Effector CD8-positive, alpha-beta T cell (primary cell): ENCODE measurements around the gene SRSF2.
A peak's percentile ranks its signal among the peaks of the same experiment; 100 is the strongest.
"Not testable (repeated sequence)": the region's sequence is repeated elsewhere in the genome, so short reads cannot be mapped to it uniquely, and the experiment has no call there.

ENCODE experiments used
- DNase-seq: peaks from one replicate; lab custom pipeline; 2025; lab: John Stamatoyannopoulos, UW

SRSF2 gene

DNA sequence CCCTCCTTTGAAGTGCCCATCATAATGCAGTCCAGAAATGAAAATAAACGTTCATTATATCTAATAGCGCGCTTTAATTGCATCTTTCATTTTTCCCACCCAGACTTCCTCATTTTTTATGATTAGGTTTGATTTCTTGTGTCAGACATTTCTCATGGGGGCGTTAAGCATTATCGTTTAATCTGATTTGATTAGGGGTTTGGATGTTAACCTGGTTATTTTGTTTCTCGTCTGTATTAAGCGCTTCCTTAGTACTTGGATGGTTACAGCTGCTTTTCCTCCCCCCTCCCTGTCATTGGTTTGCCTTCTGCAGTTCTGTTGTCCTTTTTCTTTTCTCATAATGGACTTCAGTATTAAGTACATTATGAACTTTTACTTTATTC lies 1.3 kb upstream of the SRSF2 start:
- no peak for DNase-seq

GRCh38 chr17:76737676-76738467 lies 741 bp upstream of the SRSF2 start, which contains the start of gene MFSD11:
TSS of gene MFSD11 (plus strand) at chr17:76738119. CDS start at chr17:76738353, 234 bp downstream.
- DNase-seq: peak; percentile 85

DNA sequence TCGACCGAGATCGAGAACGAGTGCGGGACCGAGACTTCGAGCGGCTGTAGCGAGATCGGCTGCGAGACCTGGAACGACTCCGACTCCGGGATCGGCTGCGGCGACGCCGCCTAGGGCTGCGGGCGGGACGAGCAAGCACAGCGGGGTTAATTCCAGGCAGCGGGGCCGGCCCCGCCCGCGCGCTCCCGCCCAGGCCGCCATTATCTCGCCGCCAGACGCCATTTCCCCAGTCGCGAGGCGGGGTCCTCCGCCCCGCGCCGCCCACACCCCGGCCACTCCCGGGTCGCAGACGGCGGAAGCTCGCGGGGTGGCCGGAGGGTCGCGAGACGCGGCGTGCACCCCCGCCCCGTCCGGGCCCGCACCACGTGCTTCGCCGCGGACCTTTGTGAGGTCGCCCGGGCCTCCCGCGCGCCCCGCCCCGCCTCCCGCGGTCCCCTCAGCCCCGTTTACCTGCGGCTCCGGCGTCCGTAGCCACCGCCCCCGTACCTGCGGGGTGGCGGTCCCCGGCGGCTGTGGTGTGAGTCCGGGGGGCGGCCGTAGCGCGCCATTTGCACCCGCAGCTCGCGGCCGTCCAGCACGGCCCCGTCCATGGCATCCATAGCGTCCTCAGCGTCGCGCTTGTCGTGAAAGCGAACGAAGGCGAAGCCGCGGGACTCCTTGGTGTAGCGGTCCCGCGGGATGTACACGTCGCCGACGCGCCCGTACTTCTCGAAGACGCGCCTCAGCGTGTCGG lies 616 bp downstream of the SRSF2 start:
- DNase-seq: peak; percentile 40

DNA sequence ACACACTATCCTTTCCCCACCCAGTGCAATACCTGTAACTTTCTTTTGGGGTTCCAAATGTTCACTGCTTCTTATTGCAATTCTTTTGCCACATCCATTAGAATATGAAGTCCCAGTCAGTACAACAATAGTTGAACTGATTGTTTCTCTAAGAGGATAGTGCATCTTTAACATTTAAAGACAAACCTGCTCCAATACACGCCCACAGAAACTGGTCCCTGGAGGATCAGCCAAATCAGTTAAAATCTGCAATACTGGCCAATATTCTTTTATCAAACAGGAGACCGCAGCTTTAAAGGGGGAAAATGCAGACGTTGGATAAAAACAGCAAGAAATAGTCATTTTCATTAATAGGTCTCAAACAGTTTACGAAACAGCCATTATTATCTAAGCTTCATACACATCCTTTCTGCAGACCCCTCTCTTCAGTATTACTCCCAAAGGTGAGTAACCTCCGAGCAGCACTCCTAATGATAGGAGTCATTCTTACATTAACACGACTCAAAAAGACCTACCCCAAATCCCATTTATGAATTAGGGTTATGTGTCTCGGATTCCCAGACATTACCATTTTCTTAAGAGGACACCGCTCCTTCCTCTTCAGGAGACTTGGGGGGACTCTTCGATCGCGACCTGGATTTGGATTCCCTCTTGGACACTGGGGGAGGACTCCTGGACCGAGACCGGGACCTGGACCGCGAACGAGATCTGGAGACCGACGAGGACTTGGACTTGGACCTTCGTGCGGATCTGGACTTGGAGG lies 1.4 kb downstream of the SRSF2 start:
- DNase-seq: no peak

DNA sequence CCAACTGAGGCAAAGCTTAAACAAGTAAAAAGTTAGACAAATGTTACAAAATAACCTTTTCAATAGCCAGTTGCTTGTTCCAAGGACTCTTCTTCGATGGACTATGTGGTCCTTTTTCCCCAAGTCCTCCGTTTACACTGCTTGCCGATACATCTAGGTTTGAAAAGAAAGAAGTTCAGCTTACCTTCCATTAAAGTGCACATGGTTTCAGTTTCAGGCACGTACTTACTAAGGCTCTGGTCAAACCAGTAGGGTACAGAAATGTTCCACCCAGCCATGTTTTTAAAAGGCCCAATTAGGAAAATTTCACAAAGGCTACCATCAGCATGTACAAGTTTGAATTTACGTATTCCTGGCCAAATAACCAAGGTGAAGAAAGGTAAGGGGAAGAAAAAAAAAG lies 2.1 kb downstream of the SRSF2 start:
- DNase-seq: no peak

DNA sequence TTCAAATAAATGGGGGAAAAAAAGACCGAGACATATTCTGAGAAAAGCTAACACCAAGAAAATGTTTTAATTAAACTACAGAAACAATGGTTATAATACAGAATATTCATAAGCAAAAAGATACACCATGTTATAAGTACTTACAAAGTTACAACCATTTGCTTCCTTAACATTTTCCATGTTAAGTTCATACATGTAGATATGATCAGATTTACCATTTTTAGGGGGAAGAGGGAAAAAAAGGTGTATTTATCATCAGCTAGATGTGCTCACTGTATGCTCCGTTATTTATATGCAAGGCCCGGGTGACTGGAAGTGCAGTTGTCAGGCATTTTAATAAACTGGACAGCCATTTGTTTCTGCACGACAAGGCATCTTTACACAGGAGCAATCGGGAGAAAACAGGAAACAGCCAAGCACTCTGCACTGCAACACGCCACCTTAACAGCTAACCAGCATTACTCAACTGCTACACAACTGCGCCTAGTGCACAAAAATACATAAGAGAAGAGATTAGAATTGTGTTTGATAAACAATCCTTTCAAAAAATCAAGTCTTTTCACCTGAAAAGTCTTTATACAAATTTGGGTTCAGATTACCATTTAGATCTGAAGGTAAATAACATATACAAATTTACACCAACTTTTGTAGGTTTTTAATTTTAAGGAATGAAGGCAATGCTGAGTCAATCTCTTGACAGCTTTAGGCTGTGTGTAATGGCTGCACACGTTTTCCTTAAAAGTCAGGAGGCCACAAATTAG lies 2.9 kb downstream of the SRSF2 start:
- no peak for DNase-seq

- no peak for DNase-seq
Observed at GRCh38 chr17:76733618-76733957, 3.5 kb downstream of the SRSF2 start.

- DNase-seq: no peak
Observed at GRCh38 chr17:76732734-76733617, 4.2 kb downstream of the SRSF2 start.

DNA sequence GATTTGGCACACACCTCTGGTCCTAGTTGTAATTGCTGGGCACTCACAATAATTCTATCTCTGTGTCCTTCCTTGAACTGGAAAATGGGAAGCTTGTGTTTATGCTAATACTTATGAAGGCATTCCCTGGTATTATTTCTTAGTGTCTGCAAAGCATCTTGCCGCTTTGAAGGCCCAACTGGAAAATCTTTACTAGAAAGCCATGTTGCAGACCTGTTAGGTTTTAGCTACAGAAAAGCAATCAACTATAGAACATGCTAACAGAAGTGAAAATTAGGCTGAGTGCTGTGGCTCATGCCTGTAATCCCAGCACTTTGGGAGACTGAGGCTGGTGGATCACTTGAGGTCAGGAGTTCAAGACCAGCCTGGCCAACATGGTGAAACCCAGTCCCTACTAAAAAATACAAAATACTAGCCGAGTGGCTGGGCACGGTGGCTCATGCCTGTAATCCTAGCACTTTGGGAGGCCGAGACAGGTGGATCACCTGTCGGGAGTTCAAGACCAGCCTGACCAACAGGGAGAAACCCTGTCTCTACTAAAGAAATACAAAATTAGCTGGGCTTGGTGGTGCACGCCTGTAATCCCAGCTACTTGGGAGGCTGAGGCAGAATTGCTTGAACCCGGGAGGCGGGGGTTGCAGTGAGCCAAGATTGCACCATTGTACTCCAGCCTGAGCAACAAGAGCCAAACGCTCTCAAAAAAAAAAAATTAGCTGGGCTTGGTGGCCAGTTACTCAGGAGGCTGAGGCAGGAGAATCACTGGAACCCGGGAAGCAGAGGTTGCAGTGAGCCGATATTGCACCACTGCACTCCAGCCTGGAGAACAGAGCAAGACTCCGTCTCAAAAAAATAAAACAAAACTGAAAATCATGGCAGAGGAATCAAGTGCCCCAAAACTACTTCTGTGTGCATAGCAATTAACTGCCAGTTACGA lies 5.1 kb downstream of the SRSF2 start:
- not testable (repeated sequence) for DNase-seq

DNA sequence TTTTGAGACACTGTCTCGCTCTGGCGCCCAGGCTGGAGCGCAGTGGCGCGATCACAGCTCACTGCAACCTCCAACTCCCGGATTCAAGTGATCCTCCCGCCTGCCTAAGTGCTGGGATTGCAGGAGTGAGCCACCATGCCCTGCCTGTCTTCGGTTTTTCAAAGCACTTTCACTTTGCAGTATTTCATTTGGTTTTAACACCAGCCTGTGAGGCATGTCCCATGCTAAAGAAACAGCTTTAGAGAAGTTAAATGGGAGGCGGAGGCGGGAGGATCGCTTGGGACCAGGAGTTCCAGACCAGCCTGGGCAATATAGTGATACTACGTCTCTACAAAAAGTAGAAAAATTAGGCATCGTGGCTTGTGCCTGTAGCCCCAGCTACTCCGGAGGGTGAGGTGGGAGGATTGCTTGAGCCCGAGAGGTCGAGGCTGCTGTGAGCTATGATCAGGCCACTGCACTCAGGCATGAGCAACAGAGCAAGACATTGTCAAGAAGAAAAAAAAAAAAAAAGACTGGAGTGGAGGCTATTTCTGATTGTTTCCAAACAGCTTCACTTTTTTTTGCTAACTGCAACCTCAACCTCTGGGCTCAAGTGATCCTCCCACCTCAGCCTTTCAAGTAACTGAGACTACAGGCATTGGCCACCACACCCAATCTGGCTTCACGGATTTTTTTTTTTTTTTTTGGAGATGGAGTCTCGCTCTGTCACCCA lies 9.2 kb downstream of the SRSF2 start:
- no peak for DNase-seq

- DNase-seq: peak; percentile 73
Observed at GRCh38 chr17:76726776-76727718, 10.1 kb downstream of the SRSF2 start, which contains the start of gene METTL23. TSS of gene METTL23 (plus strand) at chr17:76726839. CDS start at chr17:76729711, 2,872 bp downstream.

GRCh38 chr17:76726231-76726775 lies 10.8 kb downstream of the SRSF2 start, which contains the start of gene JMJD6:
TSS of gene JMJD6 (minus strand) at chr17:76726606. CDS start at chr17:76726475, 131 bp downstream.
- DNase-seq: peak; percentile 89

- peak; percentile 52 for DNase-seq
Observed at GRCh38 chr17:76725580-76726230, 11.4 kb downstream of the SRSF2 start.

DNA sequence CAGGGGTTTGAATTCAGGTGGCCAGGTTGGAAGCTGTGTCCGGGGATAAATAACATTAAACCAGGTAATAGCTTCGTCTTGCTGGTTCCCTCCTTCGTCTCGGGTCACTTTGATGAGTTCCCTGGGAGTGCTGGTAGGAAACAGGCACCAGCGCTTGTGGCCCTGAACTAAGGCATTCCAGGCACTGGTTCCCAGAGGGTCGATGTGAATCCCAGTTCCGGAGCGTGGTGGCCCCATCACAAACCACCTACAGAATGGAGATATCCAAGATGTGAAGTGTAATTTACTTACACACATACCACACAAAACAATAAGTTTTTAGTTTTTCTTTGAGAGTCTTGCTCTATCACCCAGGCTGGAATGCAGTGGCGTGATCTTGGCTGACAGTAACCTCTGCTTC lies 13.3 kb downstream of the SRSF2 start:
- DNase-seq: no peak

GRCh38 chr17:76722977-76723376 lies 14.2 kb downstream of the SRSF2 start:
- not testable (repeated sequence) for DNase-seq

DNA sequence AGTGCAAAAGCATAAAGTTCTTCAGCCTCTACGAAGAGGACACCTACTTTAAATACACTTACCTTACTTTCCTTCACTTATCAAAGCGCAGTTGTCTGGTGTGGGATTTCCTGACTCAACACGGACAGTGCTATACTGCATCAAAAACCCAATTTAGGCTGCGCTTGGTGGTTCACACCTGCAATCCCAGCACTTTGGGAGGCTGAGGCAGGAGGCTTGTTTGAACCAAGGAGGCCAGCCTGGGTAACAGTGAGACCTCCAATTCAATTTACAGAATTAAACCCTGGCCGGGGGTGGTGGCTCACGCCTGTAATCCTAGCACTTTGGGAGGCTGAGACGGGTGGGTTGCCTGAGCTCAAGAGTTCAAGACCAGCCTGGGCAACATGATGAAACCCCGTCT lies 14.9 kb downstream of the SRSF2 start:
- no peak for DNase-seq

DNA sequence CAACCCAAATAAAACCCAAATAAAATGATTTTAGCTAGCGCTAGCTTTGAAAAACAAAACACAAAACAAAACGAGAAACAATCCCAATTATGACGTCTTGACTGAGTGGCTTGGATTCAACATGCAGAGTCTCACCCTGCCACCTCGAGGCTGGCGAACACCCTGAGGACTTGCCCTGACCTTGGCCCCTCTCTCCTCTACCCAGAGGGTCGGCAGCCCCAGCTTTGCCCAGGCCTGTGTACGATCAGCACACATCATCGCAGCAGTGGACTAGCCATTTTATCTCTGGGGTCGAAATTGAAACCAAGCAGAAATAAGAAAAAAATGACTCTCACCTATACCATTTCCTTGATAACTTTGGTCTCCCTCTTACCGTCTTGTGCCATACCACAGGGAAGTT lies 15.7 kb downstream of the SRSF2 start:
- no peak for DNase-seq
